Measurements from ENCODE around the gene GPR39.

- TF ChIP-seq EZH2 (IDR thresholded peaks at IDR 0.05; ENCODE audit: low read length, missing control alignments) = no peak
- TF ChIP-seq CTCF (conservative IDR thresholded peaks at IDR 0.05 in 1 of 2, IDR thresholded peaks at IDR 0.05 in 1 of 2; ENCODE audit: low read depth in 1 of 2, low read length in 2 of 2) = no peak
Measured at GRCh38 chr2:132586101-132586511, 169.5 kb downstream of the GPR39 start.
